Left hindlimb (tissue), 1 donor: Measurements from ENCODE around the gene ARRB2.

Experiments
- DNase-seq: peaks from one replicate; pipeline ENCODE4 v3.0.0-alpha.2; 2018

Gene ARRB2

GRCh38 chr17:4766723-4767122 is 56.3 kb downstream of the ARRB2 start:
- no peak for DNase-seq

GRCh38 chr17:4768298-4768697 is 57.9 kb downstream of the ARRB2 start:
- DNase-seq, result no peak

GRCh38 chr17:4769628-4770027 is 59.2 kb downstream of the ARRB2 start:
- no peak for DNase-seq
